Glutamatergic neuron (in vitro differentiated cells): ENCODE measurements around the gene CDIP1. TPM values are rescaled to one million over a fixed set of nuclear protein-coding genes. Genes with fewer than 3 reads are reported as not detected.

ENCODE experiments used
- DNase-seq: peaks from one replicate; pipeline ENCODE4 v3.0.0; 2022
- H3K27ac Mint-ChIP-seq: one replicate; pipeline ENCODE4 v1.8.0; 2020; ENCODE audit warnings: mild to moderate bottlenecking, mixed read lengths, inconsistent platforms; ENCODE audit not compliant: unreplicated experiment
- H3K27me3 Mint-ChIP-seq: one replicate; pipeline ENCODE4 v1.8.0; 2020; ENCODE audit warnings: mild to moderate bottlenecking, moderate library complexity, mixed read lengths, inconsistent platforms; ENCODE audit not compliant: unreplicated experiment
- H3K36me3 Mint-ChIP-seq: one replicate; pipeline ENCODE4 v1.8.0; 2020; ENCODE audit warnings: mild to moderate bottlenecking, mixed read lengths, inconsistent platforms; ENCODE audit not compliant: unreplicated experiment
- H3K4me1 Mint-ChIP-seq: one replicate; pipeline ENCODE4 v1.8.0; 2020; ENCODE audit warnings: mild to moderate bottlenecking, low read depth, mixed read lengths, inconsistent platforms; ENCODE audit not compliant: unreplicated experiment
- H3K4me3 Mint-ChIP-seq: one replicate; pipeline ENCODE4 v1.8.0; 2020; ENCODE audit warnings: mild to moderate bottlenecking, mixed read lengths, inconsistent platforms; ENCODE audit not compliant: unreplicated experiment
- H3K9me3 Mint-ChIP-seq: one replicate; pipeline ENCODE4 v1.8.0; 2020; ENCODE audit warnings: mild to moderate bottlenecking, moderate library complexity, mixed read lengths, inconsistent platforms; ENCODE audit not compliant: unreplicated experiment
- total RNA-seq: library from RNA; stranded (reverse); fragmentation: NEBNext Ultra II Directional; extraction: Animal tissue kit (Norgen Biotek cat#: 25700); gene quantifications from one replicate; pipeline ENCODE4 v1.2.1, GENCODE V29; 2021; ENCODE audit not compliant: unreplicated experiment
- TF ChIP-seq, protein P1 (sequence below): fragments of 200-600 bp; sonication (generic); IDR thresholded peaks from one replicate; pipeline ENCODE4 v1.5.0; 2021; ENCODE audit not compliant: partially characterized antibody, unreplicated experiment

Gene CDIP1
- total RNA-seq, 1 donor from 2014 or later: 51.6 TPM

DNA sequence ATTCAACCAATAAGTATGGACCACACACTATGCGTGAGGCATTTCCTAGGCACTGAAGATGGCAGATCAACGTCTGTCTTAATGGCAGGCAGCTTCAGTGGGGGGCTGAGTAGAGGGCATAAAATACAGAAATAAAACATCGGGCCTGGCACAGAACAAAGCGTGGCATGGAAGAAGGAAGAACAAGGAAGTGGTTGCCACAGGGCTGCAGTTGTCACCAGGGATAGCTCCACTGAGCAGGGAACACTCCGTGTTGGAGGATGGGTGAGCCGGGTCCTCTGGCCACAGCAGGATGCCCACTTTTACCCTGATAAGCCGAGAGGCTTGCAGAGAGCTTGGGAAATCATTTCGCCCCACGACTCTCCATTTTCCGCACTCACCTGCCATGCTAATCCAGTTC, 6.3 kb downstream of the CDIP1 start:
- peaks cover 15% of the 10 kb centered on the region for H3K4me1 Mint-ChIP-seq
- H3K27me3 Mint-ChIP-seq: peaks cover 8% of the 10 kb centered on the region
- peaks cover 8% of the 10 kb centered on the region for H3K9me3 Mint-ChIP-seq
- no peak overlapping the region for H3K27ac Mint-ChIP-seq
- H3K4me3 Mint-ChIP-seq: no peak overlapping the region
- H3K36me3 Mint-ChIP-seq: peaks cover 9% of the 10 kb centered on the region
- TF ChIP-seq, protein P1, sequence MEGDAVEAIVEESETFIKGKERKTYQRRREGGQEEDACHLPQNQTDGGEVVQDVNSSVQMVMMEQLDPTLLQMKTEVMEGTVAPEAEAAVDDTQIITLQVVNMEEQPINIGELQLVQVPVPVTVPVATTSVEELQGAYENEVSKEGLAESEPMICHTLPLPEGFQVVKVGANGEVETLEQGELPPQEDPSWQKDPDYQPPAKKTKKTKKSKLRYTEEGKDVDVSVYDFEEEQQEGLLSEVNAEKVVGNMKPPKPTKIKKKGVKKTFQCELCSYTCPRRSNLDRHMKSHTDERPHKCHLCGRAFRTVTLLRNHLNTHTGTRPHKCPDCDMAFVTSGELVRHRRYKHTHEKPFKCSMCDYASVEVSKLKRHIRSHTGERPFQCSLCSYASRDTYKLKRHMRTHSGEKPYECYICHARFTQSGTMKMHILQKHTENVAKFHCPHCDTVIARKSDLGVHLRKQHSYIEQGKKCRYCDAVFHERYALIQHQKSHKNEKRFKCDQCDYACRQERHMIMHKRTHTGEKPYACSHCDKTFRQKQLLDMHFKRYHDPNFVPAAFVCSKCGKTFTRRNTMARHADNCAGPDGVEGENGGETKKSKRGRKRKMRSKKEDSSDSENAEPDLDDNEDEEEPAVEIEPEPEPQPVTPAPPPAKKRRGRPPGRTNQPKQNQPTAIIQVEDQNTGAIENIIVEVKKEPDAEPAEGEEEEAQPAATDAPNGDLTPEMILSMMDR: no peak
- no peak for DNase-seq

DNA sequence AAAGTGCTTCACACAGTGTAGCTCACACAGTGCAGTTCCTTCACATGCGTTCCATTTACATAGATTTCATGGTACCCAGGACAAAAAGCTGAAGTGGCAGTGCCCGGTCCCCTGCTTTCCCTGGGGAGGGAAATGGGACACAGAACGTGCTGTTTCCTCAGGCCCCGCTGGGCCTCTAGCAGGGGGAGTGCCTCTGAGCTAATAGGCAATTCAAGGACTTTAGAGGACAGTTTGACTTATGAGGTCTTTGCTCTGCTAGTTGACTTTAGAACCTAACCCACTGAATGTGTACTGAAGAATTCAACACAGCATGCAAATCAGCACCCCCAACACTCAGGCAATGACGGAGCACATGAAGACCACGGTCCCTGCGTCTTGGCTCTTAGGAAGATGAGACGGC, 6.8 kb downstream of the CDIP1 start:
- H3K27me3 Mint-ChIP-seq: peaks cover 8% of the 10 kb centered on the region

DNA sequence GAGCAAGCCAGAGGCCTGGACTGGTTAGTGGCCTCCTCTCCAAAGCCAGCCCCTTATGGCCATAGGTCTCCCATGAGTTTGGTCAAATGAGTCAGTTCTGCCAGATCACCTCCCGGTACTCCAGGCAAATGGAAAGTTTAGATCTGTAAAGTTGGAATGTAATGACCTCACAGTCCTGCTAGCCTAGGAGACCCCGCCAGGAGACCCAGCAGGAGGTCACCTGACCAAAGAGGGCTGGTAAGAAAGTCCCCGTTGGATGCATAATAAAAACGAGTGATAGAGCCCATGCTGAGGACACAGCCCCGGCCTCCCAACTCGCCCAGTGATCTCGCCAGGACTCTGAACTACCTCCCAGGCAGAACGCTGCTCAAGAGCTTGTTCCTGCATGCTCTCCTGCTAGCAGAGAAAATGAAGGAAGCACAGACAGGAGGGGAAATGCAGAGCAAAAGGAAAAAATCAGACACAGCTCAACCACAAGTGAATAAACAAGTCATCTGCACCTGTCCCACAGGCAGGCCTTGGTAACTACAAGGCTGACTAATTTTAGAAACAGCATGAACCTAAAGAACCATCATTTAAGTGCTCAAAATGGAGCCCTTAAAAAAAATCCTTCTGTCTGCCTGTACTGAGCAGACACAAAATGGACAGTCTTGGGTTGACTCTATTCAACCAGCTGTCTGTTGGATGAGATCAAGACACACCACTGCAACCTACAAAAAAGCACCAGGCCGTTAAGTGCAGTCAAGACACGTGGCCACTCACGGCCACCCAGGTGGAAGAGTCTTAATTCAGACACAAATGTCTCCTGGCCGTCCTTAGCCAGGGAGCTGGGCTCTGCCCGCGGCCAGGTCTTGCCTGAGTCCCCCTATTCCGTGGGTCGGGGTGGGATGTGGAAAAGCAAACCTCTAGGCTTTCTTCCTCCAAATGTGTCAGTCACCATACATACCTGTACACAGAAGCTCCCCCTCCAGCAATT, 9.2 kb downstream of the CDIP1 start:
- DNase-seq: no peak
- H3K4me3 Mint-ChIP-seq: no peak overlapping the region
- H3K36me3 Mint-ChIP-seq: peaks cover 5% of the 10 kb centered on the region
- no peak overlapping the region for H3K27ac Mint-ChIP-seq
- H3K9me3 Mint-ChIP-seq: no peaks in the 10 kb centered on the region
- H3K4me1 Mint-ChIP-seq: peaks cover 10% of the 10 kb centered on the region
- peaks cover 4% of the 10 kb centered on the region for H3K27me3 Mint-ChIP-seq
- TF ChIP-seq, protein P1: no peak

More for the DNA sequence above, 6.8 kb downstream of the CDIP1 start:
- Mint-ChIP-seq H3K36me3 (peaks cover 9% of the 10 kb centered on the region), H3K4me3 (no peak overlapping the region), H3K9me3 (peaks cover 3% of the 10 kb centered on the region), H3K4me1 (peaks cover 11% of the 10 kb centered on the region), H3K27ac (no peak overlapping the region)
- TF ChIP-seq, protein P1: no peak
- DNase-seq: no peak

DNA sequence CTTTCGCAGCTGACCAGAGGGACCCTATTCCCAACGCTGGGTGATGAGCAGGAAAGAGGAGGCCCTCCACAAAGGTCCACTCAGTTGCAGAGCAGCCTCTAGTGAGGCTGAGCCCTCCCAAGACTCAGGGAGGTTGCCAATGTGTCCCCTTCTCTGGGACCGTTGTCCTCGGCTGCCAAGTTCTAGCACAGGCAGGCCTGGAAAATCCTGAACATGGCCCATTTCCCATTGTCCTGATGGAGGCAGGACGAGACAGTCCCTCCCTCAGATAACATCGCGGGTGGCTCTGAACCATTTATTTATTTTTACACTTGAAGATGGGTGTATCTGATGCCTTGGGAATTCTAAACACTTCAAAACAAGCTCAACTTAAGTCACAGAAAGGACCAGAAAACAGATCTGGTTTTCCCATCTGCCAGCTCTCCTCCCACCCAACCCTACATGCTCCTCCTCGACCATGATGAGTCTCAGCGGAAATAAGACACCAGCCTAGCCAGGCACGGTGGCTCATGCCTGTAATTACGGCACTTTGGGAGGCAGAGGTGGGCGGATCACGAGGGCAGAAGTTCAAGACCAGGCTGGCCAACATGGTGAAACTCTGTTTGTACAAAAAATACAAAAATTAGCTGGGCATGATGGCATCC, 12.8 kb downstream of the CDIP1 start:
- H3K4me1 Mint-ChIP-seq: peaks cover 27% of the 10 kb centered on the region

More for the DNA sequence above, 12.8 kb downstream of the CDIP1 start:
- TF ChIP-seq, protein P1: no peak
- DNase-seq: no peak
- Mint-ChIP-seq H3K27ac (no peak overlapping the region), H3K4me3 (no peak overlapping the region), H3K9me3 (peaks cover 9% of the 10 kb centered on the region), H3K36me3 (no peaks in the 10 kb centered on the region), H3K27me3 (peaks cover 4% of the 10 kb centered on the region)
